Kidney (tissue), 14 donors: ENCODE measurements around the gene TSNAX. TPM values are rescaled to one million over a fixed set of nuclear protein-coding genes. Genes with fewer than 3 reads are reported as not detected.

Experiments used
- DNase-seq, 5 donors: peaks; one replicate each; pipeline ENCODE4 v3.0.0-alpha.2; 2013 to 2020
- FAIRE-seq: peaks from 2 replicates; lab custom pipeline; 2012; peaks lifted over from hg19 to GRCh38; lab: Jason Lieb, UNC
- H3K27ac ChIP-seq, 2 donors: one replicate each; pipeline ENCODE4 v1.7.0; 2013; ENCODE audit warnings: low read depth in 2 of 2, low read length in 2 of 2, inconsistent platforms in 1 of 2
- H3K27me3 ChIP-seq: one replicate; pipeline ENCODE4 v1.7.1; 2013; ENCODE audit warnings: low read length, inconsistent platforms; ENCODE audit not compliant: control insufficient read depth, insufficient read depth
- H3K36me3 ChIP-seq, 3 donors: one replicate each; pipeline versions ENCODE4 v1.7.0 to v1.7.1; 2013; ENCODE audit warnings: low read length in 3 of 3, control low read depth in 1 of 3, inconsistent platforms in 1 of 3; ENCODE audit not compliant: insufficient read depth in 3 of 3, control insufficient read depth in 2 of 3
- H3K4me1 ChIP-seq, 3 donors: one replicate each; pipeline versions ENCODE4 v1.7.0 to v1.7.1; 2013; ENCODE audit warnings: low read length in 3 of 3, inconsistent platforms in 1 of 3, low read depth in 1 of 3; ENCODE audit not compliant: control insufficient read depth in 2 of 3, insufficient read depth in 2 of 3
- H3K4me3 ChIP-seq, 3 donors: one replicate each; pipeline versions ENCODE4 v1.7.0 to v1.8.1; 2013; ENCODE audit warnings: low read length in 3 of 3, control low read depth in 1 of 3, inconsistent platforms in 1 of 3
- H3K9ac ChIP-seq, 3 donors: one replicate each; pipeline versions ENCODE4 v1.7.0 to v1.7.1; 2013; ENCODE audit warnings: low read length in 3 of 3, control low read depth in 1 of 3, inconsistent platforms in 1 of 3
- H3K9me3 ChIP-seq, 3 donors: one replicate each; pipeline versions ENCODE4 v1.7.0 to v1.7.1; 2013; ENCODE audit warnings: low read length in 3 of 3, control low read depth in 1 of 3, inconsistent platforms in 1 of 3; ENCODE audit not compliant: control insufficient read depth in 2 of 3, insufficient read depth in 1 of 3
- CTCF ChIP-seq: IDR thresholded peaks from 3 replicates; pipeline ENCODE4 v1.5.1; 2012; ENCODE audit warnings: mild to moderate bottlenecking, moderate library complexity, borderline replicate concordance; ENCODE audit not compliant: insufficient read depth; ENCODE audit errors: extremely low read depth
- intact Hi-C: fragments of 100-400 bp; cut with DNase I; formaldehyde crosslinking; loops from one replicate; pipeline ENCODE4 v1.11.1; 2022
- polyA plus RNA-seq: library from polyadenylated mRNA; stranded (reverse); fragments of 350-450 nt; fragmentation: Illumina TruSeq; extraction: RNeasy Lipid Tissue Mini Kit (QIAGEN cat#74804); gene quantifications from one replicate; pipeline ENCODE4 v1.2.3, GENCODE V29; 2014; ENCODE audit warnings: low read depth, low replicate concordance; ENCODE audit not compliant: insufficient read depth
- total RNA-seq: library from RNA; stranded (reverse); fragmentation: NEBNext Ultra II Directional; extraction: Animal tissue kit (Norgen Biotek cat#: 25700); gene quantifications from one replicate; pipeline ENCODE4 v1.2.1, GENCODE V29; 2021
- donor health status: control.
- donor health status: control.
- donor health status: control.
- donor health status: control.
- donor health status: control.
- donor health status: DM: yes; HTN: yes; CAD: no.
- donor health status: Normal renal cell carcinoma (clear cell type).

The TSNAX gene
- total and polyA plus RNA-seq, 2 donors from 2014 or later = 27.1 to 42.3 TPM

- Histone ChIP-seq H3K36me3 (peaks cover 0 to 4% (median 4%) of the 10 kb centered on the region in 3 donors), H3K27ac (no peak overlapping the region), H3K4me3 (no peak overlapping the region), H3K9ac (no peak overlapping the region), H3K4me1 (no peaks in the 10 kb centered on the region), H3K27me3 (no peaks in the 10 kb centered on the region), H3K9me3 (peaks cover 0 to 7% (median 3%) of the 10 kb centered on the region in 3 donors)
- DNase-seq (peak in 1 of 5 donors; percentile 44), FAIRE-seq (no peak)
- intact Hi-C loops = no loop called here
- no peak for TF ChIP-seq CTCF
Measured at GRCh38 chr1:231544943-231545592, 16.6 kb downstream of the TSNAX start.

DNA sequence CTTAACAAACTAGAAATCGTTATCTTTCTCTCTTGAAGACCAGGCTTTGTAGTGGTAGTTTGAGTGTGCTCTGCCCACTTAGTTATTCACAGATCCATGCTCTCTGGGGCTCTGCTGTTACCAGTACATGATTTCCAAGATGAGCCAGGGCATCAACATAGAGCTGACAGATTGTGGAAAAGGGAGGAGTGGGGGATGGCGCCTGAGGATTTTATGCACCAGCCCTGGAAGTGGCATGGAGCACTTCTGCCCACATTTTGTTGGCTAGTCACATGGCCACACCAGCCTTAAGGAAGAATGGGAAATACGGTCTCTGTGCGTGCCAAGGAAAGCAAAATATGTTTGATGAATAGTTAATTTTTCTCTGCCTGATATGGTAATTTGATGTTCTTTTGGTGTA is 18.2 kb downstream of the TSNAX start:
- Histone ChIP-seq H3K9me3 (no peaks in the 10 kb centered on the region), H3K4me3 (no peak overlapping the region), H3K36me3 (peaks cover 0 to 4% (median 2%) of the 10 kb centered on the region in 3 donors), H3K27me3 (no peaks in the 10 kb centered on the region), H3K4me1 (no peaks in the 10 kb centered on the region), H3K27ac (no peak overlapping the region), H3K9ac (no peak overlapping the region)
- TF ChIP-seq CTCF = no peak
- intact Hi-C loops = no loop called here
- DNase-seq (no peak), FAIRE-seq (no peak)

DNA sequence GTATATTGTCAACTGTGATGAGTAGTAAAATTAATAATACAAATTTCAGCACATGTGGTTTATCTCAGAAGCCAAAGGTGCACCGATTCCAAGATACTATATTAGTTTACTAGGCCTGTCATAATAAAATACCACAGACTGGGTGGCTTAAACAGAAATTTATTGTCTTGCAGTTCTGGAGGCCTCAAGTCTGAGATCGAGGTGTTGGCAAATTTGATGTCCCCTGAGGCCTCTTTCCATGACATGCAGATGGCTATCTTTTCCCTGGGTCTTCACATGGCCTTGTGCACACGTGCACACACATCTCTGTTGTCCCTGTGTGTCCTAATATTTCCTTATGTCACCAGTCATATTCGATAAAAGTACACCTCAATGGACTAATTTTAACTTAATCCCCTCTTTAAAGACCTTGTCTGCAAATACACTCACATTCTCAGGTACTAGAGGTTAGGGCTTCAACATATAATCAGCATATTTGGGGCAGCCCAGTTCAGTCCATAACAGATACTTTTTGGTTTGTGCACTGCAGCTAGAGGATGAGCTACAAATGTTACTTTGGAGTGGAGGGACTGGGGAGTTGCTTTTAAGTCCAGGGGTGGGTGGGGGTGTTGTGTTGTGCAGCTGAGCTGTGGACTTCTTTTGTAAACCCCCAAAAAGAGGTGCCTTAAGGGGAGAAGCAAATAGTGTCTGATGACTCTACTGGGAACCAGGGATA is 21.4 kb downstream of the TSNAX start:
- FAIRE-seq = no peak
- no peaks in the 10 kb centered on the region for H3K9me3 ChIP-seq
- H3K36me3 ChIP-seq = no peaks in the 10 kb centered on the region
- H3K9ac ChIP-seq = no peak overlapping the region
- no peak overlapping the region for H3K27ac ChIP-seq
- no peaks in the 10 kb centered on the region for H3K4me1 ChIP-seq
- no peak for TF ChIP-seq CTCF
- no peak overlapping the region for H3K4me3 ChIP-seq
- intact Hi-C loops = no loop called here
- no peaks in the 10 kb centered on the region for H3K27me3 ChIP-seq
- no peak for DNase-seq
